Measurements from ENCODE around the gene ARPC1B. TPM values are rescaled to one million over a fixed set of nuclear protein-coding genes. Genes with fewer than 3 reads are reported as not detected.
"Not testable (repeated sequence)": the region's sequence is repeated elsewhere in the genome, so short reads cannot be mapped to it uniquely, and the experiment has no call there.

ARPC1B gene
- total RNA-seq, 1 experiment from 2014 or later, result 108 TPM

DNA sequence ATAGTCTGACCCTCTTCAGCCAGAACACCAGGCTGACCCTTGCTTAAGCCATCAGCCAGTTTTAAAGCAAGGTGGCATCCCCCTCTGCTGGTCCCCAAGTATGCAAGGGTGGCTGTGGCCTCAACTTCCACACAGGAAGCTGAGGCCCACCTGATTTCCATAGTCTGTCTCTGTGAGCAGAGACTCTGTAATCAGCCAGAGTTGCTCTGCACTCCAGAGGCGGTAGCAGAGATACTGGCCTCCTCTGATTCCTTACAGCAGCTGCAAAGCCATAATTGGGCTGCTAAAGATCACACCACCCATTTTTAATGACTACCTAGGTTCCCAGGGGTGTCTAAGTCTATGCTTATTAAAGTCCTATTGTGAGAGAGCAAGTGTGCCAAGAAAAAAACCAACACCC, 32.0 kb downstream of the ARPC1B start:
- no peaks in the 10 kb centered on the region for H3K27me3 ChIP-seq (ENCODE audit: control insufficient read depth, insufficient read depth, low read length)
- H3K4me3 ChIP-seq (ENCODE audit: insufficient read depth, low read depth, low read length), result no peak overlapping the region
- DNase-seq, result no peak
- H3K36me3 ChIP-seq (replicated peaks; ENCODE audit: control insufficient read depth, insufficient read depth, low read length), result peaks cover 30% of the 10 kb centered on the region

- DNase-seq, result peak; percentile 70
- peaks cover 28% of the 10 kb centered on the region for H3K36me3 ChIP-seq (replicated peaks; ENCODE audit: control insufficient read depth, insufficient read depth, low read length)
- H3K4me3 ChIP-seq (ENCODE audit: insufficient read depth, low read depth, low read length), result peak overlapping the region; percentile 99
- H3K27me3 ChIP-seq (ENCODE audit: control insufficient read depth, insufficient read depth, low read length), result no peaks in the 10 kb centered on the region
Observed at GRCh38 chr7:99407872-99408378, 33.4 kb downstream of the ARPC1B start.

DNA sequence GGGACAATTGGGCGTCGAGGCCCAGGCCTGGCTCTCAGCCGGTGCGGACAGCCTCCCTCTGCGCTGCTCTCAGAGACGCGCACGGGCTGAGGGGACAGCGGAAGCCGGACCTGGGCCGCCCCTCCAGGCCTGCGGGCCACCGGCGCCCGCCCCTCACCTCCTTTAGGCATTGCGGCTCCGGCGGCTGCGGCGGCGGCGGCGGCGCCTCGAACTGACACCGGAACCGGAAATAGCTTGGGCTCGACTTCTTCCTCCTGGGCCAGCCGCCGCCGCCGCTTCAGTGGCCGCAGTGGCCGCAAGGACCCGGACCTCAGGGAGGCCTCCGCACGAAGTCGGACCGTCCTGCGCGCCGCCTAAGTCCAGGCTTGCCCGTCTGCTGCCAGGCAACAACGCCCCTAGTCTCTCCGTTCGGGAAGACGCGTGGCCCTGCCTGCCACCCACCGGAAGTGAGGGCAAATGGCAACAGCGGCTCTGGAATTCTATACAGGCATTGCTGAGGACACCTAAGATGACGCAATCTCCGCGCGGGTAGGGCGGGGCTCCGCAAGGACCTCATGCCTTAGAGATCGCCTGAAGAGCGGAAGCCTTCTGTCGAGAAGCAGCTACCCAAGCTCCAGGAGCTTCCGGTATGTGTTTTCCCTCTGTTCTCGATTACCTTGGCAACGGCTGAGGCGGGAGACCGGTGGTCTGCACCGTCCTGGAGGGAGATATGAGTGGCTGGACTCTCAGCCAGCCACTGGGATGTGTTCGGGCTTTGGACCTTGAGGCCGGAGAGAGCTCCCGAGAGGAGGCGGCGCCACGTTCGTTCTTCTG, 34.1 kb downstream of the ARPC1B start, which contains the start of the genes BUD31 and PDAP1:
Gene BUD31 (plus strand): TSS at position 591 of the 813 bp plus-strand sequence. CDS start 2,124 bp downstream, outside the sequence.
Gene PDAP1 (minus strand): TSS at position 219 of the 813 bp plus-strand sequence. CDS start 49 bp downstream, at position 170.
- peaks cover 28% of the 10 kb centered on the region for H3K36me3 ChIP-seq (replicated peaks; ENCODE audit: control insufficient read depth, insufficient read depth, low read length)
- peak within 1 kb of the TSS; percentile 99 for H3K4me3 ChIP-seq (ENCODE audit: insufficient read depth, low read depth, low read length)
- DNase-seq, result peak; percentile 97
- no peaks in the 10 kb centered on the region for H3K27me3 ChIP-seq (ENCODE audit: control insufficient read depth, insufficient read depth, low read length)

- H3K27me3 ChIP-seq (ENCODE audit: control insufficient read depth, insufficient read depth, low read length), result no peaks in the 10 kb centered on the region
- DNase-seq, result no peak
- H3K36me3 ChIP-seq (replicated peaks; ENCODE audit: control insufficient read depth, insufficient read depth, low read length), result peaks cover 23% of the 10 kb centered on the region
Observed at GRCh38 chr7:99409192-99409572, 34.7 kb downstream of the ARPC1B start.

GRCh38 chr7:99409806-99410205, 35.3 kb downstream of the ARPC1B start:
- Histone ChIP-seq H3K4me3 (ENCODE audit: insufficient read depth, low read depth, low read length) (peak overlapping the region; percentile 99), H3K27me3 (ENCODE audit: control insufficient read depth, insufficient read depth, low read length) (no peaks in the 10 kb centered on the region), H3K36me3 (replicated peaks; ENCODE audit: control insufficient read depth, insufficient read depth, low read length) (peaks cover 18% of the 10 kb centered on the region)
- DNase-seq, result no peak

More at GRCh38 chr7:99409192-99409572, 34.7 kb downstream of the ARPC1B start:
- peak overlapping the region; percentile 99 for H3K4me3 ChIP-seq (ENCODE audit: insufficient read depth, low read depth, low read length)

- no peak for DNase-seq
- H3K27me3 ChIP-seq (ENCODE audit: control insufficient read depth, insufficient read depth, low read length), result no peaks in the 10 kb centered on the region
- H3K4me3 ChIP-seq (ENCODE audit: insufficient read depth, low read depth, low read length), result no peak overlapping the region
- H3K36me3 ChIP-seq (replicated peaks; ENCODE audit: control insufficient read depth, insufficient read depth, low read length), result peaks cover 17% of the 10 kb centered on the region
Observed at GRCh38 chr7:99410635-99411034, 36.1 kb downstream of the ARPC1B start.

DNA sequence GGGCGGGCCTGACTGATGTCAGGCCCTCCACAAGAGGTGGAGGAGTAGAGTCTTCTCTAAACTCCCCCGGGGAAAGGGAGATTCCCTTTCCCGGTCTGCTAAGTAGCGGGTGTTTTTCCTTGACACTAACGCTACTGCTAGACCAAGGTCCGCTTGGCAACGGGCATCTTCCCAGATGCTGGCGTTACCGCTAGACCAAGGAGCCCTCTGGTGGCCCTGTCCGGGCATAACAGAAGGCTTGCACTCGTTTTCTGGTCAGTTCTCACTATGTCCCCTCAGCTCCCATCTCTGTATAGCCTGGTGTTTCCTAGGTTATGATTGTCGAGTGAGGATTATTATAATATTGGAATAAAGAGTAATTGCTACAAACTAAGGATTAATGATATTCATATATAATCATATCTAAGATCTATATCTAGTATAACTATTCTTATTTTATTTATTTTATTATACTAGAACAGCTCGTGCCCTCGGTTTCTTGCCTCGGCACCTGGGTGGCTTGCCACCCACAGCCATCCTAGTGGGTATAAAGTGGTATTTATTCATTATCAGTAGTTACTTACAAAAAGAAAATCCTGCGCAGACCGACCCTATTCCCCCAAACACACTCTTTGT, 41.1 kb downstream of the ARPC1B start:
- not testable (repeated sequence) for H3K27me3 ChIP-seq (ENCODE audit: control insufficient read depth, insufficient read depth, low read length); H3K4me3 ChIP-seq (ENCODE audit: insufficient read depth, low read depth, low read length); DNase-seq
- peaks cover 47% of the 10 kb centered on the region for H3K36me3 ChIP-seq (replicated peaks; ENCODE audit: control insufficient read depth, insufficient read depth, low read length)

- H3K4me3 ChIP-seq (ENCODE audit: insufficient read depth, low read depth, low read length), result no peak overlapping the region
- peaks cover 41% of the 10 kb centered on the region for H3K36me3 ChIP-seq (replicated peaks; ENCODE audit: control insufficient read depth, insufficient read depth, low read length)
- DNase-seq, result no peak
- no peaks in the 10 kb centered on the region for H3K27me3 ChIP-seq (ENCODE audit: control insufficient read depth, insufficient read depth, low read length)
Observed at GRCh38 chr7:99418260-99418659, 43.7 kb downstream of the ARPC1B start.

DNA sequence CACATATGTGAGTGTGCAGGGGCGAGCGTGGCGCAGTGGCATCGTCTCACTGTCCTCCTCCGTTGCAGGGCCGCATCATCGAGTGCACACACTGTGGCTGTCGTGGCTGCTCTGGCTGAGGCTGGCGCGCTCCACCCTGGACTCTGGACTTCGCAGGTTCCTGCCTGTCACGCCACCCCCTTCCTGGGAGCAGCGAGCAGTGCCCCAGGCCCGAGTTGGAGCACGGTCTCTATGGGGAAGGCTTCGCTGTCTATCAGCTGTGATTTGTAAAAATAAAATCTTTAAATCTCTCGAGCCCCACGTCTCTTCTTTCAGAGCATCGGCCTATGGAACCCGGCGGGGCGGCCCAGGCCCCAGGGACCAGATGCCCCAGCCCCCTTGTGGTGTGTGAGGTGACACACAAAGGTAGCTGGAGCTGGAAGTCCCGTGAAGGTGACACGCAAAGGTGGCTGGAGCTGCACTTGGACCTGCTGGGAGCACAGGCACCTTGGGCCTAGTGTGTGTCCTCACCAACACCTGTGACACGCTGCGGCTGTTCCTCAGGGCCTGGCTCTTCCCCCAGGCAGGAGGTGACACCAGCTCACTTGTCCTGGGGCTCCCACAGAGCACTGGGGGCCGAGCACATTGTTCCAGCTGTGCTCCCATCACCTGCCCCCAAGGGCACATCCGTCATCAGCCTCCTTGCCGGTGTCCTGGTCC, 44.9 kb downstream of the ARPC1B start:
- Histone ChIP-seq H3K36me3 (replicated peaks; ENCODE audit: control insufficient read depth, insufficient read depth, low read length) (peaks cover 50% of the 10 kb centered on the region), H3K27me3 (ENCODE audit: control insufficient read depth, insufficient read depth, low read length) (no peaks in the 10 kb centered on the region), H3K4me3 (ENCODE audit: insufficient read depth, low read depth, low read length) (no peak overlapping the region)
- DNase-seq, result peak; percentile 66

DNA sequence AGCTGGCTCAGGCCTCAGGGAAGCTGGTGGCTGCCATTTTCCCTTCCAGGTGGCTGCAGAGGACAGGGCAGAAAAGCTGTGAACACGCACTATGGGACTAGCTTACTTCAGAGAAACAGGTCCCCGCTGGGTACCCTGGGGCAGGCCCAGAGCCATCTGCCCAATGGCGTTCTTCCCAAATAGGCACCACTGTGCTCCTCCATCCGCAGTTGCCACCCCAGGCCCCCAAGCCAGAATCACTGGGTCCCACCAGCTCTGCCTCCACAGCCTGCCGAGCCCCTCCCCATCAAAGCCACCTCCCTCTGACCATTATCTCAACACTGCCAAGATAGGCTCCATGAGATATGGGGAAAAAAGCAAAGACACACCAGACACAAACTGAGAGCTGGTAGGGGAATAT, 45.7 kb downstream of the ARPC1B start:
- peak; percentile 37 for DNase-seq
- Histone ChIP-seq H3K4me3 (ENCODE audit: insufficient read depth, low read depth, low read length) (no peak overlapping the region), H3K27me3 (ENCODE audit: control insufficient read depth, insufficient read depth, low read length) (no peaks in the 10 kb centered on the region), H3K36me3 (replicated peaks; ENCODE audit: control insufficient read depth, insufficient read depth, low read length) (peaks cover 56% of the 10 kb centered on the region)

GRCh38 chr7:99420986-99421385, 46.5 kb downstream of the ARPC1B start:
- DNase-seq, result no peak
- Histone ChIP-seq H3K27me3 (ENCODE audit: control insufficient read depth, insufficient read depth, low read length) (no peaks in the 10 kb centered on the region), H3K36me3 (replicated peaks; ENCODE audit: control insufficient read depth, insufficient read depth, low read length) (peaks cover 60% of the 10 kb centered on the region), H3K4me3 (ENCODE audit: insufficient read depth, low read depth, low read length) (no peak overlapping the region)

DNA sequence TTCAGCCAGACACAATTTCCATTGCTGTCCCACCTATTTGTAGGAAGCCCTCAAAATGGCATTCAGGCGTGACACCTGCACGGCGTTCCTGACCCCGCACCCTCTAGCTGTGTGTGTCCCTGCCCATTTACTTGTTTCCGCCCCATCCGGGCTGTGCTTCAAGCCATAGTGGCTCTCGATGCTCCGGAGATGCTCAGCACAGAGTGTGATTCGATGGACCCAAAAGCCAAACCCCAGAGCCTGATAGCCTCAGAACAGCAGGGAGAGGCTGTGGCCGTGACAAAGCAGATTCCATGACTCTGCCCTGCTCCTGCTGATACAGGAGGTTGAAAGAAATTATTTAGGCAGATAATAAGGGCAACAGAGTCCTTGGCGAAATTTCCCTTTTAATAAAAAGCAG, 47.7 kb downstream of the ARPC1B start:
- H3K36me3 ChIP-seq (replicated peaks; ENCODE audit: control insufficient read depth, insufficient read depth, low read length), result peaks cover 54% of the 10 kb centered on the region
- H3K4me3 ChIP-seq (ENCODE audit: insufficient read depth, low read depth, low read length), result no peak overlapping the region
- no peaks in the 10 kb centered on the region for H3K27me3 ChIP-seq (ENCODE audit: control insufficient read depth, insufficient read depth, low read length)
- peak; percentile 39 for DNase-seq

- Histone ChIP-seq H3K4me3 (ENCODE audit: insufficient read depth, low read depth, low read length) (no peak overlapping the region), H3K27me3 (ENCODE audit: control insufficient read depth, insufficient read depth, low read length) (no peaks in the 10 kb centered on the region), H3K36me3 (replicated peaks; ENCODE audit: control insufficient read depth, insufficient read depth, low read length) (peaks cover 49% of the 10 kb centered on the region)
- DNase-seq, result no peak
Observed at GRCh38 chr7:99422625-99423024, 48.1 kb downstream of the ARPC1B start.

DNA sequence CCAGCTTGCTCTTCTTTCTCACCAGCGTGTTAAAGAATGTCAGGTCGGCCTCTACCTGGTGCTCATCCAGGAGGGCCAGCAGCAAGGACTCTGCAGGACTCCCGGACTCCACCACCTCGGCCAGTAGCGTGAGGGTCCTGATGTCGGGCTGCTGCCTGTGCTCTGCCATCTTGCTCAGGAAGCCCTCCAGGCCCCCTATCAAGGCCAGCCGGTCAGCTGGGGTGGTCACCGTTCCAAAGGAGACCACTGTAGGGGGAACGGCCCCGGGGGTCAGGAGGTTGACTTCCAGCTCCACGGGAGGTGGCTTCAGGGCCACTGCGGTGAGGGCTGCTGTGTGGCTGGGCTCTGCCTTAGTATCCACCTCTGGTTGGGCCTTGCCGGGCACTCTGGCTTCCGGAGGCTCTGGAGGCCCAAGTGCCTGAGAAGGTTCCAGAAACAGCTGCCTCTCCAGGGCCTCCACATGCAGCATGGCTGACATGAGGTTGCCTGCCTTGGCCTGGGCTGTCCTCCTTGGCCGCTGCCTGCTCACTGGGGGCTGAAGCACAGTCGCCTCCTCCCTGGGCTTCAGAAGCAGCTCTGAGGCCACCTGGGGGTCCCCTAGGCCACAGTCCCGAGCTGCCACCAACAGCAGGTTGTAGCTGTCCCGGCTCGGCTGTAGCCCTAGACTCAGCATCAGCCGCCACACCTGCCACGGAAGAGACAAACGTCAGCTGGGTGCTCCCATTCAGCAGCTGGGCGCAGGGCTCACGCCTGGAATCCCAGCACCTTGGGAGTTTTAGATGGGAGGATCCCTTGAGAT, 50.6 kb downstream of the ARPC1B start:
- H3K27me3 ChIP-seq (ENCODE audit: control insufficient read depth, insufficient read depth, low read length), result no peaks in the 10 kb centered on the region
- peaks cover 45% of the 10 kb centered on the region for H3K36me3 ChIP-seq (replicated peaks; ENCODE audit: control insufficient read depth, insufficient read depth, low read length)
- peak; percentile 31 for DNase-seq
- H3K4me3 ChIP-seq (ENCODE audit: insufficient read depth, low read depth, low read length), result no peak overlapping the region
